HK-2 (cell line): ENCODE results near the gene KLK6.

Experiments used
- DNase-seq: peaks from one replicate; pipeline ENCODE4 v3.0.0-alpha.2; 2018; ENCODE audit not compliant: unreplicated experiment

Gene KLK6

DNA sequence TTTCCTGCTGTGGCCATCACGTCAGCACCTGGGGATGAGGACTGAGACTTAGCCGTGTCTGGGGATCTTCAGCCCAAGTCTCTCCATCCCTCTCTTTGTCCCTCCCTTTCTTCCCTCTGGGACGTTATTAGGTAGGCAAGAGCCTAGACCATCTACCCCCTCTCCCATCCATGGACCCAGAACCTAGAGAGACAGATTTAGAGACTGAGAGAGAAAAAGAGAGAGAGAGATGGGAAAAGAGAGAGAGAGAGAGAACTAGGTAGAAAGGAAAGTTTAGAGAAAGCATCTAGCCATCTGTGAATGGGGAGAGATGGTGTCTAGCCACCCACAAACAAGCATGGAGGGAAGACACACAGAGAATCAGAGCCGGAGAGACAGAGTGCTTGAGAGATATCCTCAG lies 58.7 kb downstream of the KLK6 start:
- no peak for DNase-seq

DNA sequence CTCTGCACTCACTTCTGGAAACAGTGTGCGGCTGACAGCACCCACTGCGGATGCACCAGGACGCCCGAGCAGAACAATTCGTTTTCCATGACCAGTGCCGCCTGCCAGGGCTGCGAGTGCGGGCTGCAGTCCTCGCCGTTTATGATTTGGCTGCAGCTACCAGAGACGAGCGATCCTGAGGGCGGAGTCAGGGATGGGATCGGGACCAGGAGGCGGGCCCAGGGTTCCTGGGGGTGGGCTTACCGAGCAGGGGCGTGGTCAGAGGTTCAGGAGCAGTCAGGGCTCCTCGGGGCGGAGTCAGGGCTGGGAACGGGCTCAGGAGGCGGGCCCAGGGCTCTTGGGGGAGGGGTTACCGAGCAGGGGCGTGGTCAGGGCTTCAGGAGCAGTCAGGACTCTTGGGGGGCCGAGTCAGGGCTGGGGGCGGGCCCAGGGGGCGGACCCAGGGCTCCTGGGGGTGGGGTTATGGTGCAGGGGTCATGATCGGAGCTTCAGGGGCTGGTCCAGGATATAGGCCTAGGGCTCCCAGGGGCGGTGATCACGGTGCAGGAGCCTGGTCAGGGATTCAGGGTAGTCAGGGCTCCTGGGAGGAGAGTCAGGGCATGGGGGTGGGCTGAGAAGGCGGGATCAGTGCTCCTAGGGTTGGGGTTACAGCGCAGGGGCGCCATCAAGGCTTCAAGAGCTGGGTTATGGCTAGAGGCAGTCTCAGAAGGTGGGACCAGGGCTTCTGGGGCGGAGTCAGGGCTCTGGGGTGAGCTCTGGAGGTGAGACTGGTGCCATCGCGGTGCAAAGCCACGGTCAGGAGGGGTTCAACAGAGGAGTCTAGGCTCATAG lies 59.9 kb downstream of the KLK6 start:
- no peak for DNase-seq
